ENCODE results near the gene C3orf52. TPM values are rescaled to one million over a fixed set of nuclear protein-coding genes. Genes with fewer than 3 reads are reported as not detected.

The C3orf52 gene
- total RNA-seq, 1 donor from 2014 or later, result 18.6 TPM

DNA sequence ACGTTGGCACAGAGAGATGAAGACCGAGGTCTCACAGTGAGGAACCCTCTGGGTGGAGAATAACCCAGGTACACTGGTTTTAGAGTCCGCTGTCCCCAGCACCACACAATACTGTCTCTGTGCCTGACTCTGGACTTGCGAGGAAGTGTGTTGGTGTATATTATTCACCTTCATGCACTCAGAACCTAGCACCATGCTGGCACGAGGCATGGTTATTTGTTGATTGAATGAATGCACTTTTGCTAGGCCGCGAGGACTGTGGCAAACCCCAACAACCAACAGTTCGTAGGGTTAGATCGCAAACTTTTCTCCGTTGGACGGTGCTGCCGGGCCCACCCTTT is 484 bp upstream of the C3orf52 start:
- no peak for DNase-seq (ENCODE audit: low read depth)

DNA sequence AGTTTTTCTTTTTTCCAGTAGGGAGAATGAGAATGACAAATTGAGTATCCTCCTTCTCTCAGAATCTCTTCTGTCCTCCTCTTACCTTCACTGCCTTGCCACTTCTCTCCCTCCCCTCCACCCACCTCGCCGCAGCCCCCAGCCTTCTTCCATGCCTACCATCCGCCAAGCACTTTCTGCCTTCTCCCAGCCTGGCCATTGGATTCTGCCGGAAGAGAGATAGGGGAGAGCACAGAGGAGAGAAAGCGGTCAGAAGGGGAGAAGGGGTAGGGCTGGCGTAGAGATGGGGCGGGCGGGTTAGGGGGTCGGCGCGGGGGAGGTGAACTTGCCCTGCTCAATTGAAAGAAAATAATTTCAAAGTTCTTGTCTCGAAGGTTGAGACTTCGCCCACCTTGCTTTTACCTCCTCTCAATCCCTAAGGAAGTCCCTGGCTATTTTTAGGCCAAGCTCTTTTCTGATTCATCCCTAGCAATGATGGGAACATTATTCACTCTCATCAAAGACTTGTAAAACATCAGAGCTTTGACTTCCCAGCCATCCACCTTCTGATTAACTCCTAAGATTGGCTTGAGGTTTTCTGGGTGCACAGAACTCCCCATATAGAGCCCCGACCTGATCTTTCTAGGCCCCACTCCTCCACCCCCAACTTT is 811 bp downstream of the C3orf52 start:
- DNase-seq (ENCODE audit: low read depth), result peak; percentile 45

DNA sequence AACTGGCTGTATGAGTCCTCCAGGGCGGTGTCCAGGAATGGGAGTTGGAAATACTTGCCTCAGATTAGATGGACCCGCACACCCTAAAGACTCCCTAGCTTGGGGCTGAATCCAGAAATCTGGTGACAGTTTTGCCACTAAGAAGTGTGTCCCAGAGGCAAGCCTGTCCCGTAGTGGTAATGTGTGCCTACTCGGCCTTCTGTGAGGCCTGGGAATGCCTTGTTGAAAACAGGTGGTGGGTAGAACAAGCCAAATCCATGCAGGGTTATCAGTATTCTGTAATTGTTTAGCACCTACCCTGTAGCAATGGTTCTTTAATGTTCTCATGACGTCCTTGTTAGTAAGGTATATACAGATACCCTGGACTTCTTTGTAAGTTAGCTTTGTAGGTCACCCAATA is 1.6 kb downstream of the C3orf52 start:
- DNase-seq (ENCODE audit: low read depth), result peak; percentile 23

DNA sequence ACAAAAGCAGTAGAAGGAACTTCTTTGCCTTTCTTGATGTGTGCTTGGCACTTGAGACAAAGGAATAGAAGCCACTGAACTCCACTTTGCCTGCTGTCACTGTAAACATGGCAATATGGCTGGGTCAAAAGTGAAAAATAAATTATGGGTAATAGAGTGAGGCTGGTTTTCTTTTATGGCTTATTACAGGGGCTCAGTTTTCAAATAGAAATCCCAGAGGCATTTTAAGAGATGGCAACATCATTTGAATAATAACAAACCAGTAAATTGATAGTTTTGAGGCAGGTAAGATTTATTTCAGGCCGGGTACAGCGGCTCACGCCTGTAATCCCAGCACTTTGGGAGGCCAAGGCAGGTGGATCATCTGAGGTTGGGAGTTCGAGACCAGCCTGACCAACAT is 2.8 kb downstream of the C3orf52 start:
- no peak for DNase-seq (ENCODE audit: low read depth)

DNA sequence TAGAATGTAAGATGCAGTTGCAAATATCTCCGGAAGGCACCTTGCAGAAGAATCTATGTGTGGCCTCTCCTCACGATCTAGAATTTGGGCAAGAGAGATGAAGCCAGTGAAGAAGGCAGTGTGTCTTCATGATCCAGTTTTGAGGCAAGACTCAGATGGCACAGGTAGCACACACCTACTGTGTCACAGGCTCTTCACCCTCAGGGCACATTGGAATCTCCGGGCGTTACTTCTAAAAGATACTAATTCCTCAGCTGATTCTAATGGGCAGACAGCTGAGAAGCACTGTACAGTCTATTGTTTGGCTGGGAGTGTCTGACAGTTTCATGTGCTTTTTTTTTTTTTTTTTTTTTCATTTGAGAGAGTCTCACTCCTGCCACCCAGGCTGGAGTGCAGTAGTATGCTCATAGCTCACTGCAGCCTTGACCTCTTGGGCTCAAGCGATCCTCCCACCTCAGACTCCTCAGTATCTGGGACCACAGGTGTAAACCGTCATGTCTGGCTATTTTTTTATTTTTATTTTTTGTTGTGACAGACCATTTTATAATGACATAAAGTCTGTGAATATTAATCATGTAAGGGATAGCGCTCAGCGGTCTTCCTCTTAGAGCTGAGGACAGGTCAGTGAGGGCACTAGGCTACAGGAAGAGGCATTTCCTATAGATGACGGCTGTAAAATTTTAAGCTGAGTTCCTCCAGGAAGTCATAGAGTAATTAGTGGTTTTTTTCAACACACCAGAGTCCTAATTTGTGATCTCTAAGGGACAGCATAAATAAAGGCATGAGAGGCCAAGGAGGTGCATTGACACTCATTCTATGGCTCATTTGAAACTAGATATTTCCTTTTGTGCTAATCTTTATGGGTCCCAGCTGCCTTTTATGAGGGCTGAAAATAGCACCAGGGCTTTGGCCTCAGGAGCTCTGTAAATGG is 4.0 kb downstream of the C3orf52 start:
- peak; percentile 26 for DNase-seq (ENCODE audit: low read depth)

DNA sequence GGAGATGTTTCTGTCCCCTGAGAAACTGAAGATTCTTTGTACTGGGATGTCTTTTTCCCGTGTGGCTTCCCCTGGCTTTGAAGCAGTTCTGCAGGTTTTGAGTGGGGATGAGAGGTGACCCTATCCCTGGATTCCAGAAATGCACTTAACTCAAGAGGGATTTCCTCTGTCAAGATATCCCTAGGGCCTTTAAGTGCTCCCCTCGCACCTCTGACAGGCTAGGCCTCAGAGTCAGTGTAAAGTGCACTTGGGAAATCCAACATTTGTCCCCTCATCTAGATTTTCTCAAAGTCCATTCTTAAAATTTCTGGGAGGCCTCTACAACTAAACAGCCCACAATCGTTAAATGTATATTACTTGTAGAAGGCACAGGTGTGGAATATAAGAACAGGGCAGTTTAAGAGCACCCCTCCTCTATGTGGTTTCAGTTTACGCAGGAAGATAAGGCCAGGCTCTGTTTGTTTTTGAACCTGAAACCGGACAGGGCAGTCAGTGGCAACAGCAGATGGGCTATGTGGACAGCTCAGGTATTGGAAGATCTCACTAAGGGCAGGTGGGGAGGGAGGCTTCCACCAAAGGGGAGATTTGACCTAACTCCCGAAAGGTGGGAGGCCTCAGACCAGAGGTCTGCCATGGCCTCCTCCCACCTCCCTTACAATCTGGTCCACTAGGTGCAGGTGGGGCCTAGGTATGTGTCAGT is 4.8 kb downstream of the C3orf52 start:
- DNase-seq (ENCODE audit: low read depth), result no peak

DNA sequence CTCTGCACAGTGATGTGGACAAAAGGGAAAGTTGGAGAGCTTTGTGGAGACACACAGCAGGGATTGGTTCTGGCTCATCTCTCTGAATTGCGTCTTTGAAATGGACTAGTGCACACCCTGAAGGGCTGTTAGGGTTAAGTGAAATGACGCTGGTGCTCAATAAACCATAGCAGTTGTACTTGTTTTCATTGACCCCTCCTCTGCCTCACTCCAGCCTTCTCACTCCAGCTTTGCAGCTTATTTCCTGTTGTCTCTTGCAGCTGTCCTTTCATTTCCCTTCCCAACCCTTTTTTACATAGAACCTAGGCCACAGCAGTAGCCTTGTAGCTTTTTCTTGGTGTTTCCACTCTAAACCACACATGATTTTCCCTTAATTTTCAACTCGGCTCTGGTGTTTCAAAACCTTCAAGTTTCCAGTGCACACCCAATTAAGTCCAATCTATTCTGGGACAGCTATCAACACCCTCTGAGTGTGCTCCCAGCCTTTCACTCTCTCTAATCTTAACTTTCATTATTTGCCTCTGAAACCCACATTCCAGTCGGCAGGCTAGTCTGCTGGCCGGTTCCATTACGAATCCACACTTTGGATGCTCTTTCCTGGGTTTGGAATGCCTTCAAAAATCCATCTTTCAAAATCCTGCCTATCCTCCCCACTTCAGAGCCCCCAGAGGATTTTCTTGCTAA is 6.4 kb downstream of the C3orf52 start:
- DNase-seq (ENCODE audit: low read depth), result peak; percentile 62

DNA sequence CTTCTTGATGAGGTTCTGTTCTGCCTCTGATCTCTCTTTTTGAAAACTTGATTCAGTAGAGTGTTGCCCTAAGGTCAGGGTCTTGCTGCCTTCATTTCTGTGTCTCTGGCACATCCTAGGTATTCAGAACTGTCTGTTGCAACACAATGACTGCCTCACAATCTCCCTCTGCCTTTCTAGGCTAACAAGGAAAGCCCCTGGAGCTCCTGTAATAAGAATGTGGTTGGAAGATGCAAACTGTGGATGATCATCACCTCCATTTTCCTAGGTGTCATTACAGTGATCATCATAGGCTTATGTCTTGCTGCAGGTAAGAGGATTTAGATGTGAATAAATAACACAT is 7.0 kb downstream of the C3orf52 start:
- DNase-seq (ENCODE audit: low read depth), result no peak

DNA sequence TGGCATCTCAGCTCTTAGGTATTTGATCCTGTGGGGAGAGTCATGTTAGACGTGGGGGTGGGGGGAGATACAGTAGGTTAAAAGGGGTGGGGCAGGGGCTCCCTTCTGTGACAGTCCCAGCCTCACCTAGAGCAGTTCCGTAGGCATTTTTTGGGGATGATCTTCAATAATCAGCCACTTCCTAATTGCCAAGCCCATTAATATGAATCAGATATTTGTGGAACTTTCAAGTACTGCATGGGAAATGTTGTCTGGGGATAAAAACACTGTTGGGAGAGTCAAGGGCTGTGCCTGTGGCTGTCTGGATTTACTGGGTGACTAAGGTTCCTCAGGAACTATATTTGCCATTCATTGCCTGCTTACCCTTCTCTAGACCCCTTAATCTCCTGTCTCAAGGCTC is 9.5 kb downstream of the C3orf52 start:
- DNase-seq (ENCODE audit: low read depth), result no peak

DNA sequence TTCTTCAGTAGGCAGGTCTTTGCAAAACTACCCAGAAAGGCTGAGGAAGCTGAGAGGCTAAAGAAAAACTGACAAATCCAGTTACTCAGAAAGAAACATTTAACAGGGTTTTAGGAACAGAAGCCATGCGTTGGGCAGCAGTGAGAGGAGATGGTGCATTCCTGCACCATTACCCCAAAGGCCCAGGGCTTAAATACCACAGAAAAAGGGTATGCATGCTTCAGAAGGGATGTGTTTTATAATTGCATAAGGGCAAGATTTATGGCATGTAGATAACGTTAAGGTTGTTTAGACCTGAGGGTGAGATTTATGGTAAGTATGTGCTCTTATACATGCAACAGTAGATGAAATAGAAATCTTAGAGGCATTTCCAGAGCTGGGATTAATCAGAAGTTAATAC is 10.0 kb downstream of the C3orf52 start:
- no peak for DNase-seq (ENCODE audit: low read depth)

DNA sequence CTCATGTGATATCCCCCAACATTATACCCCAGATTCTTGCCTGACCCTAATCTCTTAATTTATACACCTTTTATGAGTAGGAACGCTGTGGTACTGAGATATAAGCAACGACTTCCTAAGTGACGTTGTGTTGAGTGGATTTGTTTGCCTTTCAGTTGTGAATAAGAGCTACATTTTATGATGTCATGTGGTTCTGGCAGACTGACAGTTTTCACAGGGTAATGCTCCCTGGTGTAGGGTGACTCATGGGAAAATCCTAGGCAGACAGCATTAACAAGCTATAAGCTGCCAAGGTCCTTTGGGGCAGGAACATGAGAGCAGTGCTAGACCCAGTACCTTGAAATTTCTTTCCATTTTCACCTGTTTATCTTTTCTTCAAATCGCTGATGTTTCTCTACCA is 11.2 kb downstream of the C3orf52 start:
- peak; percentile 93 for DNase-seq (ENCODE audit: low read depth)

DNA sequence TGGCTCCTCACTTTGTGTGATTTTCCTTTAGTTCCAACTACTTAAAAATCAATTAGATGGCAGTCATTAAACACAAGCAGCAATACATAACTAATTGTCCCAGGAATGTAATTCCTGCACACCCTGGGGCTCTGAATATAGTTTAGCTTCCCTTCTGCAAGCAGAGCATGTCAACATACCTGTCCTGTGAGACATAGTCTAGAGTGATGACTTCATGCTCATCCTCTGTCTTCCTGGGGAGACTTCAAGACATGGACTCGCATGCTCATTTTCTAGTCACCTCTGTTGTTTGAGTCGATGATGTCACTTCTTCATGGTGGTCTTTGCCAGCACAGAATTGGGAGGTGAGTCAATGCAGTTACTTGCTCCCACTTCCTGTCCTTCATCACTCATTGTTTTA is 15.7 kb downstream of the C3orf52 start:
- no peak for DNase-seq (ENCODE audit: low read depth)

DNA sequence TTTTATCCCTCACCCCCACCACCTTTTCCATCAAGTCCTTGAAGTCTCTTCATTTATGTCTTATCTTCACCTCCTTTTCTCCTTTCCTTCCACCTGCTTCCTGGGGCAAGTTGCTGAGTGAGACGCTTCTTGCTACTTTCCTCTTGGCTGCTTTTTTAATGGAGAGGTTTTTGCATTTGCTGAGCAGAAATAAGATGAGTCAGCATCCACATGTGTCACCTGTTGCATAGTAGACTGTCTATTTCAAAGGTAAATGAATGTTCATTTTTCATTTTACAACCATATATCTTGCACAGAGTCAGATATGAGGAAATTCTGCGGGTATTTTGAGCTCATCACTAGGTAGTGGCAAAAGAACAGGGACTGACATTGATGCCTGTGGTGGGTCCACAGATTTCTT is 18.6 kb downstream of the C3orf52 start:
- no peak for DNase-seq (ENCODE audit: low read depth)

DNA sequence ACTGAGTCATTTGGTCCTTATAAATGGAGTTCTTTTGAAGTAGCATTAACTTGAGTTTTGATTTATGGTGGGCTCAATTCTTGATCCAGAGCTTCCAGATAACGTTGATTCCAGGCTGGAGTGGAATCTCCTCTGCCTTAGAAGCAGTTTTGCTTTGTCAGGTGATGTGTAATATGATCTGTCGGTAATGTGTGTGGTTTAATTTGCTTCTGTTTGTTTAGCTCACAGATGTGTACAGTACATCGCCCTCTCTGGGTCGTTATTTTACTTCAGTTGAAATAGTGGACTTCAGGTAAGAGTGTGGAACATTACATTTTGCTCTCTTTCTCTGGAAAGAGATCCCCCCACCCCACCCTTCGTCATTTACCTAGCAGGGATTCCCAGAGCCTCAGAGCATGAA is 23.1 kb downstream of the C3orf52 start:
- DNase-seq (ENCODE audit: low read depth), result no peak

DNA sequence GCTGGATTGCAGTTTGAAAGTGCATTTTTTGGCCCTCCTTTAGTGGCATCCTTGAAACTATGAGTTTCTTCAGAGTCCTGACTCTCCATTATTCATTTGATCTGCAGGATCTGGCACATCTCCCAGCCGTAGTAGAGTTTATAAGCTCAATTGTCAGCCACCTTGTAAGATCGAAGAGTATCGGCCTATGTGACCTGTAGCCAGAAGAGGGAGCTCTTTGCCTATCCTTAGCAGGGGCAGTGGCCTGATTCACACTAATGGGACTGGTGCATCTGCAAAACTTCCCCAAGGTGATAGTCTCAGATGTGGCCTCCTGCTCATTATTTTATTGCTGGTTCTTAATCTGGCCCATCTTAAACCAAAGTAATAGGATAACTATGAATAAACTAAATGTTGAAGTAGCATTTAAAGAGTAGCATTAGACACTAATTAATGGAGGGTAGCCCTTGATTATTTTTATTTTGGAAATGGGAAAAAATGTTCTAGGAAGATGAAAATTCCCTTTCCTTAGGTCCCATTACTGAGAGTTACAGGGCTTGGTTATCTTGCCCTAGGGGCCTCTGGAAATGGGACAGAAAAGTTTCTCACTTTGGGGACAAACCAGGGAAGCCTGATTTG is 25.7 kb downstream of the C3orf52 start:
- peak; percentile 71 for DNase-seq (ENCODE audit: low read depth)

DNA sequence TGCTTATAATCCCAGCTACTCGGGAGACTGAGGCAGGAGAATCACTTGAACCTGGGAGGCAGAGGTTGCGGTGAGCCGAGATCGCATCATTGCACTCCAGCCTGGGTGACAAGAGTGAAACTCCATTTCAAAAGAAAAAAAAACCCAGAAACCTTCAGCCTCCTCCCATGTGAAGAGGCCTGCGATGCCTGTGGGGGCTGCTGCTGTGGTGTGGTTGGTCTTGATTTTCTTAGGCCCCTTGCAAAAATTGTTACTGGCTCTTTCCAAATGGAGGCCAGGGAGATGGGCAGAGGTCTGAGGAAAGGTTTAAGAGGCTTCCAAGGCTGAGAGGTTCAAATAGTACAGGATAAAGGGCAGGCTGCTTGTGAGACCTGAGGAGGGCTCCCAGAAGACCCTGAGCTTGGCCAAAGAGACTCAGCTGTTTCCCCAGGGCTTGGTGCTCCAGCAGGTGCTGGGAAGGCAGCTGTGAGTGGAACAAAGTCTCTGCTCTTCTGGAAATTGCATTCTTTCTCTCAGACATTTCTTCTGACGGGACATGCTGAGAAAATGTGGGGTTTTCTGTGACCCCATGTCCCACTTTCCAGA is 28.5 kb downstream of the C3orf52 start:
- peak; percentile 53 for DNase-seq (ENCODE audit: low read depth)

DNA sequence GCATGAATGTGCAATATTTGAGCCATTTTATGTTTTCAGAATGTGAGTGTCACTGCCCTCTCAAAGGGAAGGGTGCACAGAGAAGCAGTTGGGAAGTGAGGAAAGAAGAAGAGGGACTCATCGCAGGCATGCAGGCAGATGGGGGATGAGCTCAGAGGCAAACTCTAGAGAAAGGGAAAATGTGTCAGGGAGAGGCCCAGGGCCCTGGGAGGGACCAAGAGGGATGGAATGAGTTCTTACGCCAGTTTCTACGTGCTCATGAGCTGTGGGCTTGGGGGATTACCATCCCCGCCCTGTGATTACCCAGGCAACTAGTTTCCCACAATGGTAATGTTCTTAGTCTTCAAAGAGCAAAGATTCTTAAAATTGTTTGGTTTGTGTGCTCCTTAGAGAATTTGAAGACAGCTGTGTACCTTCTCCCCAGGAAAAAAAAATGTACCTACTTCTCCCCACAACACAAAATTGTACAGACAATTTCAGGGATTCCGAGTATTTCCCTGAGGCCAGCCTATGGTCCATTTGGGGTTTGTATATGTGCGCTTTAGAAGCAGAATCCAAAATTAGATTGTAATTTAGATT is 29.1 kb downstream of the C3orf52 start:
- DNase-seq (ENCODE audit: low read depth), result peak; percentile 44

DNA sequence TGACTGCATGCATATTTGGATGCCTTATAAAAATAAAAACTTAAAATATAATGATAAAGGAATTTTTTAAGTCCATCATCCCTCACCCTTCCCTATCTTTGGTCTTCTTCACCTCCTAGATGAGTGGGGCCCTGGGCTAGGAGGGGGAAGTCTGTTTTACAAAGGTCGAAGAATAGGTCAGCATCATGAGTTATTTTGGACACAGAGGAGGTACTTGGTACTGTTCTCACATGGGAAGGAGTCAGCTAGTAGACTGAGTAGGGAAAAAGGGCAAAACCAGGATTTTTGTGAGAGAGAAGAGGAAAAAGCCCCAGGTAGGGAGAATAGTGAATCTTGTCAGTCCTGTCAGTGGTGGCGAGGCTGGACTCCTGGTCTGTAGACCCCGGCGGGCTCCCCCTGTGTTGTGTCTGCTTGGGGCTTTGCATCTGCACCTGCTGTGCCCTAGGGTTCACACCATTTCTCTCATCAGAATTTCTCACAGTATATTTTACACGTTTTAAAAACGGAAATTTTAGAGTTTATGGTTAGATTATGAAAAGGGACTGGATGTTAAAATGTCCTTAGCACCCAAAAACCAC is 29.7 kb downstream of the C3orf52 start:
- no peak for DNase-seq (ENCODE audit: low read depth)

DNA sequence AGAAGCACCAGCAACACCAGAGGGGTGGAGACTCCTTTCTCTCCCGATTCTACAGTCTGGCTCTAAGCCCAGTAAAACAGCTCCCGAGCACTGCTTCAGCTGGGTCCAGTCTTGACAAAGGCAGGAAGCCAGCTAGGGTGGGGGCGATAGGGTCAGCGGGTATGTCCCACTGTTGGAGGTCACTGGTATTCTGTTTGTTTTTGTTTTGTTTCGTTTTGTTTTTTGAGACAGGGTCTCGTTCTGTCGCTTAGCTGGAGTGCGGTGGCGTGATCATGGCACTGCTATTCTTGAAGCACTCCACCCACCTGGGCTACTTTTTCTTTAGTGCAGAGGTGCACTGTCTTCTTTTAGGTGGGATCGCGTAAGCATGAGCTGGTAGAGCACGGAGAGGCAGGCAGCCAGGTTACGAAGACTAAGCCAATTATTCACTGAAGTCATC is 30.6 kb downstream of the C3orf52 start:
- no peak for DNase-seq (ENCODE audit: low read depth)

DNA sequence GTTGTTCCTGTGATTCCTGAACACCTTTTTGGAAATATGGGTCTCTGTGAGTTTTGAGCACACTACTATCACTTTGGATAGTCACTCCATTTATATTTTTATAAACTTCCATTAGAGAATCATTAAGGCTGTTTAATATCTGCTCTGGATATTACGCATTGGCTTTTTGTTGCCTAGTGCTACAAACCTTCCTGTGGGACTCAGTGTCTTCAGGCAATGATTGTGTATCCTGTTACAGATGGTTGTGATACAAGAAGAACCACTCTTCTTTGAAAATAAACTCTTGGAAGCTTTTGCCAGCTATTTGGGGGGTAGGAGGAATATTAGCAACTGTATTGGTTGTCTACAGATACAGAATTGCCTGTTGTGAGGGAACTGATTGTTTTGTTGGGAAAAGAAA is 31.2 kb downstream of the C3orf52 start:
- no peak for DNase-seq (ENCODE audit: low read depth)

All from myocyte (in vitro differentiated cells).